LNCAP (cell line): ENCODE results near the gene ZNF619.

Experiments
- CTCF ChIP-seq: fragments of 450-650 bp; IDR thresholded peaks from 2 replicates; pipeline ENCODE4 v1.5.1; 2017; ENCODE audit warnings: mild to moderate bottlenecking

ZNF619 gene

GRCh38 chr3:40504636-40505430, 27.9 kb downstream of the ZNF619 start:
- TF ChIP-seq CTCF: no peak

- TF ChIP-seq CTCF: peak; percentile 51
Measured at GRCh38 chr3:40505599-40506462, 28.9 kb downstream of the ZNF619 start, which contains the start of gene ZNF620. Gene ZNF620, plus strand, starts transcription at chr3:40506039. Its CDS starts 314 bp downstream, at chr3:40506353.

- no peak for TF ChIP-seq CTCF
Measured at GRCh38 chr3:40511031-40511718, 34.3 kb downstream of the ZNF619 start.

- TF ChIP-seq CTCF: no peak
Measured at GRCh38 chr3:40516201-40516600, 39.3 kb downstream of the ZNF619 start.

GRCh38 chr3:40518067-40518466, 41.1 kb downstream of the ZNF619 start:
- no peak for TF ChIP-seq CTCF

- TF ChIP-seq CTCF: no peak
Measured at GRCh38 chr3:40518848-40519247, 41.9 kb downstream of the ZNF619 start.

GRCh38 chr3:40521254-40521653, 44.3 kb downstream of the ZNF619 start:
- no peak for TF ChIP-seq CTCF
